HG03432 (cell line): ENCODE results near the gene PTGFRN.
"Not testable (repeated sequence)": the region's sequence is repeated elsewhere in the genome, so short reads cannot be mapped to it uniquely, and the experiment has no call there.

Experiments used
- ATAC-seq: cut with Tn5 transposase; IDR thresholded peaks from one replicate; pipeline ENCODE4 v1.9.1; 2021; ENCODE audit warnings: mild to moderate bottlenecking, moderate library complexity; ENCODE audit not compliant: unreplicated experiment

Gene PTGFRN

DNA sequence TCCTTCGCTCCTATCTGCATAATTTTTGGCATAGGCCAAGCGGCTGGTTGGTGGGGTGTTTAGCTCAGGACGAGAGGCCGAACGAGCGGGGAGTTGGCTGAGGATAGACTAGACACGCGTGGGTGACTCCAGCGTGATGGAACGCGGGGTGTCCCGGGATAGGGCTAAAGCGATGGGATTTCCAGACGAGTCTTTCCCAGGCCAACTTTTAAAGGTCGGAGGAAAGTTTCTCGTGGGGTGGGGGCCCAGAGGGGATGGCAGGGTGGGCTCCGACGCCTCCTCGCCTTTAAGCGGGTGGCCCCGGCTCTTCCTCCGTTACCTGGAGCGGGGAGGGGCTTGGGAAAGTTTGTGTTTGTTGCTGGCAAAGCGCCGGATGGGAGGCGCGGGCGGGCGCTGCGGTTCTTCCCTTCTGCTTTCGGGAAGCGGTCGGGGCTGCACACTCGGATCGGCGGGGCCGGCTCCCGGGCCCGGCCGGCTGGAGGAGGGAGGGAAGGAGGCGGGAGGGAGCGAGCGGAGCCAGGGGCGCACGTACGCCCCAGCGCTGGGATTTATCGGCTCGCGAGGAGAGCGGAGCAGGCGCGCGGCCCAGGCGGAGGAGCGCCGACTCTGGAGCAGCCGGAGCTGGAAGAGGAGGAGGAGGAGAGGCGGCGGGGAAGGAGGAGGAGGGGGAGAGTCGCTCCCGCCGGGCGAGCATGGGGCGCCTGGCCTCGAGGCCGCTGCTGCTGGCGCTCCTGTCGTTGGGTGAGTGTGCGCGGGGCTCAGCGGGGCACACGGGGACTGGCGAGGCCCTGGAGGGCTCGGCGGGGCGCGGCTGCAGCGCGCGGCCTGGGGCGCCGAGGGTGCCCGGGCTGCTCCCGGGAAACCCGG lies at the start of gene PTGFRN:
PTGFRN (plus strand) TSS at position 405 of the 867 bp plus-strand sequence; CDS start at position 693, 288 bp downstream.
- ATAC-seq = no peak

DNA sequence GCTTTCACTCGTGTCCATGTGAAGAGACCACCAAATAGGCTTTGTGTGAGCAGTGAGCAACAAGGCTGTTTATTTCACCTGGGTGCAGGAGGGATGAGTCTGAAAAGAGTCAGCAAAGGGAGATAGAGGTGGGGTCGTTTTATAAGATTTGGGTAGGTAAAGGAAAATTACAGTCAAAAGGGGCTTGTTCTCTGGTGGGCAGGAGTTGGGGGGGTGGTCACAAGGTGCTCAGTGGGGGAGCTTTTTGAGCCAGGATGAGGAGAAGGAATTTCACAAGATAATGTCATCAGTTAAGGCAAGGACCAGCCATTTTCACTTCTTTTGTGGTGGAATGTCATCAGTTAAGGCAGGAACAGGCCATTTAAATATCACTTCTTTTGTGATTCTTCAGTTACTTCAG lies 49.5 kb upstream of the PTGFRN start:
- ATAC-seq = not testable (repeated sequence)

DNA sequence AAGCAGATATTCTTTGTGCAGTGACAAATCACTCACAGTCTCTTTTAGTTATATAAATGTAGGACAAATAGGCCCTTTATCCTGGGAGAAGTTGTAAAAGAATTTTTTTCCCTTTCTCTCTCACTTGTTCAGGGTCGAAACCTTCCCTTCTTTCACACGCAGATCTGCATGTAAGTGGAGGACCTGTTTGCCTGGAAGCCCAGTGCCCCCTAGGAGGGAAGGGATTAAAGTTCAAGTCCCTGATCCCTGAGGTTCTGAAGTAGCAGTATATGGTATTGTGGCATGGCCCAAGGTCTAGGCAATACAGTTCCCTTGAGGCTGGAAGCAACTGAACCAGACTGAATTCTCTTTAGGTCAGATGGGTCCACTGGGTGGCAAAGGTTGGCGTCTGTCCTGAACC lies 48.6 kb upstream of the PTGFRN start:
- ATAC-seq = no peak

DNA sequence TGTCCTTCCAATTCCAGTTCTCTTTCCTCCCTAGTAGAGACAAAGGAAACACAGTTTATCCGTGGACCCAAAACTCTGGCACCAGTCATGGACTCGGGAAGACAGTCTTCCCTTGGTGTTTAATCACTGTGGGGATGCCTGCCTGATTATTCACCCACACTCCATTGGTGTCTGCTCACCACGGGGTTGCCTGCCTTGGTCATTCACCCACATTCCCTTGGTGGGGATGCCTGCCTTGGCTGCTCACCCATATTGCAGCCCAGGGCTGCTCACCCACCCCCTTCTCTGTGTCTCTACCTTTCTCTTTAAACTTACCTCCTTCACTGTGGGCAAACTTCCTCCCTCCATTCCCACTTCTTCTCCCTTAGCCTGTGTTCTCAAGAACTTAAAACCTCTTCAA lies 46.7 kb upstream of the PTGFRN start:
- ATAC-seq = not testable (repeated sequence)

DNA sequence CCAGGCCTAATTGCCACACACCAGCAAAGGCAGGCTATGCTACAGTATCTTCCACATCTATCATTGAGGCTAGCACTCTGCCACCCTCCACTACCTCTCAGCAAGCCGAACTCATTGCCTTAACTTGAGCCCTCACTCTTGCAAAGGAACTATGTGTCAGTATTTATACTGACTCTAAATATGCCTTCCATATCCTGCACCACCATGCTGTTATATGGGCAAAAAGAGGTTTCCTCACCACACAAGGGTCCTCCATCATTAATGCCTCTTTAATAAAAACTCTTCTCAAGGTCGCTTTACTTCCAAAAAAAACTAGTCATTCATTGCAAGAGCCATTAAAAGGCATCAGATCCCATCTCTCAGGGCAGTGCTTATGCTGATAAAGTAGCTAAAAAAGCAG lies 43.2 kb upstream of the PTGFRN start:
- not testable (repeated sequence) for ATAC-seq

DNA sequence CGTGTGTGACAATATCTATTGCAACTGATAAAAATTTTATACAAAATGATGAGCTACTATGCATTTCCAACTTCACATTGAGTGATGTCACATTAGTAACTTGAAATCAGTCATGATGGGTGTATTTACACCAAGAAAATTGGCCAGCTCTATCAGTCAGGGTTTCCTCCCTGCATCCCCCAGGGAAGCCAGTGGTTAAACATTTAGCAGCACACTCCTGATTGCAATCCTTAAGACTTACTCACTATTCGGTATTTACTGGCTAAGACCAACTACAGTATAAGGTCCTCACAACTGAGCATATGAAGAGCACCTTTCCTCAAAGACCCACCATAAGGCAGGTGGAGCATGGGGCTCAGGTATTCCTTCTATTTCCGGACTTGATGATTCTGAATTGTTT lies 41.3 kb upstream of the PTGFRN start:
- ATAC-seq = no peak

DNA sequence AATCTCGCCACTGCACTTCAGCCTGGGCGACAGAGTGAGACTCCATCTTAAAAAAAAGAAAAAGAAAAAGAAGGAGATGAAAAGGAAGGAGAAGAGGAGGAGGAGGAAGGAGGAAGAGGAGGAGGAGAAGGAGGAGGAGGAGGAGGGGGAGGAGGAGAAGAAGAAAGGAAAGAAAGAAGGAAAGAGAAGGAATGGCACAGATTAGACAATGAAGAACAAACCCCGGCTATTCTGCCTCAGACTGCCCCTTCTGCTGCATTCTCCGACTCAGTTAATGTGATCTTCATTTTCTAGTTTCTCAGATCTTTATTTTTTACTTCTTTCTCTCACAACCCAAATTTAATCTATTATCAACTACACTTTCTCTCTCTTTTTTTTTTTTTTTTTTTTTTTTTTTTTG lies 40.1 kb upstream of the PTGFRN start:
- no peak for ATAC-seq

DNA sequence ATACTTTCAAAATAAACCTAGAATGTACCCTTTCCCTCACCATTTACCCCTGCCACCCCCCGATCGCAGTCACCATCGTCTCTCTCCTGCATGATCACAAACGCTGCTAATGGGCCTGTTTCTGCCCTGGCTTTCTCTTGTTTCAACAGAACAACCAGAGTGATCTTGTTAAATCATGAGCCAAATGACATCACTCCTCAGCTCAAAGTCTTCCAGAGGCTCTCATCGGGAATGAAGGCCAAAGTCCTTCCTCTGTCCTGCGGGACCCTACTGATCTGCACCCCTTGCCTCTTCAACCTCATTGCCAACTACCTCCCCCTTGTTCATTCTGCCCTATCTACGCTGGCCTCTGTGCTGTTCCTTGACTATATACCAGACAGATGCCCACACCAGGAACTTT lies 39.4 kb upstream of the PTGFRN start:
- no peak for ATAC-seq

DNA sequence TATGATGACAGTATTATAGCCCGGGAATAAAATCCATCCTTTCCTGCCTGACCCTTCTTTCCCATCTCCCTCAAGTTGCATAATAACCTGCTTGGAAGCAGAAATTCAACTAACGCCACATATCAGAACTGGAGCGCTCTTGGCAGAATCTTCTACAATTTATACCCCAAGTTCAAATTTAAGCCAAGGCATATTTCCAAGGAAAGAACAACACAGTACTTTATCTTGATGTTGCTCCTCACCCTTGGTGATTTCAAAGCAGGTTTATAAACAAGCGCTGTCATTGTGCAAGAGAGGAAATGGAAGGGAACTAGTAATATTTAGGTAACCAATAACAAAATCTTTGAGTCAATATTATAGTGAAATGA lies 38.0 kb upstream of the PTGFRN start:
- no peak for ATAC-seq

DNA sequence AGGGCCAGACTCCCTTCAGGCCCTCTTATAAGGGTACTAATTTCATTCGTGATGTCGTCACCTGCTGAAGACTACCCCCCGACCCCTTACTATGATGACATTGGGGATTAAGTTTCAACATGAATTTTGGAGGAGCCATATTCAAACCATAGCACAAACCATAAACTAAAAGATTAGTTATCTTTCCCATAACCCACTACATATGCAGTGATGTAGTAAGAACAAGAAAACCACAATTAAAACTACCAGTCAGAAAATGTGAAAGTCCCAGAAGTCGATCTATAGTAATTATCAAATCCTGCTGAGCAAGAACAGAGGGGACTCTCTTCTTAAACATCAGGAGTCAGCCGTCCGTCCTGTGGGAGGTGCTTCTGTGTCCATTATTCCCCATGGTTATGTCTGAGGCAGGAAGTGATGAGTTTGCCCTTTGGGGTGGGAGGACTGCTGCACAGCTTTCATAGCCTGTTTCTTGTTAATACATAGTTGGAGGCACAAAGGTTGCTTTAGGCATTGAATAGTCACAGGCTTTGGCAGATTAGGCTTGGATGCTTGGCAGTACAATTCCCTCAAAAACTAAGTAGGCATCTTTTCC lies 35.9 kb upstream of the PTGFRN start:
- ATAC-seq = no peak

DNA sequence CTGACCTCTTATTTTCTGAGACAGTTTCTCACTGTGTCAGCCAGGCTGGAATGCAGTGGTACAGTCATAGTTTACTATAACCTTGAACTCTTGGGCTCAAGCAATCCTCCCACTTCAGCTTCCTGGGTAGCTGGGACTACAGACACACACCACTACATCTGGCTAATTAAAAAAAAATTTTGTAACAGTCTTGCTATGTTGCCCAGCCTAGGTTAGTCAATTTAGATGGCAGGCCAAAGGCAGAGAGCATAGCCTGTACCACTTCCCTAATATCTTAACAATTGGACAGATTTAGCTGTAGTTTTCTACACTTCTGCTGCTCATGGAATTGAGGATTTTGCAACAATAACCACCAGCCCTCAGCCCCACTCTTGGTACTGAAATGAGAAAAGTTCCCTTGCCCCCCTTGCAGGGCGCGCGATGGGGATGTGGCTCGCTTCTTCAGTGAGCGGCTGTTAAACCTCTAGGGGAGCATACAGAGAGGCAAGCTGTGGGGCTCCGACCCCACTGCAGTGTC lies 34.9 kb upstream of the PTGFRN start:
- no peak for ATAC-seq

DNA sequence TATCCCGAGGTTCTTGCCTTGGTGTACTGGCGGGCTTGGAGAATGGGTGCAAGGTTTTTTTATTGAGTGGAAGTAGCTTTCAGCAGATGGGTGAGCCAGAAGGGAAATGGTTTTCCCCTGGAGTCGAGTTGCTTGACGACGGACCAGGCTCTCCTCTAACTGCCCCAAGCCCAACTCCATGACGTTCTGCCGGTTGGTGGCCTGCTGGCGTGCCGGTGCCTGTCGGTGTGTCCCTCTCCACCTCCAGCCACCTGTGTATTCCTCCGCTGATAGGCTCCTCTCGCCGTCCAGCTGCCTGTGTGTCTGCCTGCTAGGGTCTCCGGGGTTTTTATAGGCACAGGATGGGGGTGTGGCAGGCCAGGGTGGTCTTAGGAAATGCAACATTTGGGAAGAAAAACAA lies 34.3 kb upstream of the PTGFRN start:
- ATAC-seq = no peak

DNA sequence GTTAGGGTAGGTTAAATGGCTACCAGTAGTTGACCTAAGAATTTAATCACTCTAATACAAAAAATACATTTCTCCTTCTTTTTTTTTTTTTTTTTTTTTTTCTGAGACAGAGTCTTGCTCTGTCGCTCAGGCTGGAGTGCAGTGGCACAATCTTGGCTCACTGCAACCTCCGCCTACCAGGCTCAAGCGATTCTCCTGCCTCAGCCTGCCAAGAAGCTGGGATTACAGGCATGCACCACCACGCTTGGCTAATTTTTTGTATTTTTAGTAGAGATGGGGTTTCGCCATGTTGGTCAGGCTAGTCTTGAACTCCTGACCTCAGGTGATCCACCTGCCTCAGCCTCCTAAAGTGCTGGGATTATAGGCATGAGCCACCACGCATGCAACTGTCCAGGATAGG lies 33.8 kb upstream of the PTGFRN start:
- ATAC-seq = not testable (repeated sequence)

DNA sequence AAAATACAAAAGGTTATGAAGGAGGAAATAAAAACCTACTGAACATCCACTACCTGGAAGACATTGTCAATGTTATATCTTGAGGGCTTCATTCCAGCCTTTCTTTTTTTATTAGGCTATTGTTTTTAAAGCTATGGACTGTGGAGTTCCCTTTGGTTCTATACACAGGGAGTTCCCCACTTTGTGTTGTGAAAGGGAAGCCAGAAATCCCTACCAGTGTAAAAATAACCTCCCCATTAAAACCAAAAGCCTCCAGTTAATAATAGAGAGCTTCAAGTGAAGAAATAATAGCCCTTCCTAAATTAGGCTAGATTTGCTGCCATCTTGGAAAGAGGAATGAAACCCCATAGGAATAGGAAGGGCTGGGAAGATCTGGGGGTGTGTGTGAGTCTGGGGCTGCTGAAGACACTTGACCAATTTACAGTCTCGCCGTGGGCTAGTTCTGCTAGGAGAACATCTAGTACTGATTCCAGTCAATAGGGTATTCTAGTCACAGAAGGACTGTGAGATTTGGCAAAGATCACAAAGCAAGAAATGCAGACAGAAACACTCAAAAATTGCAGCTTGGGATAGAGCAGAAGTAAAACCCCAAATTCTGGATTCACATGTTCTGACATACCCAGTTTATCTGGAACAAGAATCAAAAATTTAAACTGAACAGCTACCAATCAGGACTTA lies 32.4 kb upstream of the PTGFRN start:
- ATAC-seq = no peak

DNA sequence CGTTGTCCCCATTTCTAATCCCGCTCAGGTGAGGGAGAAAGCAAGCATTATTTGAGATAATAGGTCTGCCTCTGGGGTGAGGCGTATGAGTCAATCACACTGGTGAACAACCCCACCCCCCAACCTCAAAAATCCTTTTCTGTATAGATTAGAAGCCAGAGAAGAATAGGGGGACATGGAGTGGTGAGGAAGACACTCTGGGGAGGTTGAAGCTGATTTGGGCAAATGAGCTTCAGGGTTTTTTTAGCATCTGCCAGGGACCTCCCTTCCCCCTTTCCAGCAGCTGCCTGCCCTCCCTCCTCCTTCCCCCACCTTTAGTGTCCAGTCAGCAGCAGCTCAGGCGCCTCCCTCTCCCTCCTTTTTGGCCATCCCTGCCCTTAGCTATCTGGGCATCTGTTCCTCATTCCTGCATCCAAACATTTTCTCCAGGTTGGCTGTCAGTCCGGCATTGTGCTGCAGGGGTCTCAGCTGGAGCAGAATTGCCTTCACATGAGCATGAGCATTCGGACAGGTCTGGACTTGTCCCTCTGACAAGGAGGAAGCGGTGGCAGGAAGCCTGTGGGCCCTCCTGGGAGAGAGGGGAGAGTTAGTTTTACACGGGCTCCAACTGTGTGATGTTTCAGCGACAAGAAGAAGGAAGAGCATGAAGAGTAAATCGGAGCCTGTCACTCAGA lies 30.8 kb upstream of the PTGFRN start:
- peak; percentile 66 for ATAC-seq

DNA sequence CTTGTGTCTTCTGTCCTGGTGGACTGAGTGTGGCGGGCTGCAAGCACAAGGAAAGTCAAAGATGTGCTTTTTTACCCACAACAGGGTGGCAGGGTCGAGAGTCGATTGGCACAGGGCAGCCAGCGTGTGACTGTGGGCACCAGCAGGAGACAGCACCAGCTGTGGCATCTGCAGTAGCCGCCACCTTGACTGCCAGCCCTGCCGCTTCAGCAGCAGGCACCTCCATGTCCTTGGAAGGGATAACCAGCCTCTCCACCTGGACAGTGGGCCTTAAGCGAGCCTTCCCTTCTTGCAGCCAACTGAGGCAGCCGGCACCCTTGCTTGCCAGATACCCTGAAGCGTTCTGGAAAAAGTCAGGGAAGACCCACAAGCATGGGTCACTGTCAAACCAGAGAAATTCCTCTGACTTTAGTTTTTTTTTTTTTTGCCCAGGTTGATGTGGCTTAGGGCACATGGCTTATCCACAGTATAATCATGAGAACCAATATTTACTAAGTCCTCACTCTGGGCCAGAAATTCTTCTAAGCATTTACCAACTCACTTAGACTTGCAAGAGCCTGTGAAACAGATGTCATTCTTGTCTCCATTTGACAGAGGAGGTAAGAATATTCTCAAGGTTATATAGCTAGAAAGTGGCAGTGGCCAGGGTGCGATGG lies 30.1 kb upstream of the PTGFRN start:
- no peak for ATAC-seq

DNA sequence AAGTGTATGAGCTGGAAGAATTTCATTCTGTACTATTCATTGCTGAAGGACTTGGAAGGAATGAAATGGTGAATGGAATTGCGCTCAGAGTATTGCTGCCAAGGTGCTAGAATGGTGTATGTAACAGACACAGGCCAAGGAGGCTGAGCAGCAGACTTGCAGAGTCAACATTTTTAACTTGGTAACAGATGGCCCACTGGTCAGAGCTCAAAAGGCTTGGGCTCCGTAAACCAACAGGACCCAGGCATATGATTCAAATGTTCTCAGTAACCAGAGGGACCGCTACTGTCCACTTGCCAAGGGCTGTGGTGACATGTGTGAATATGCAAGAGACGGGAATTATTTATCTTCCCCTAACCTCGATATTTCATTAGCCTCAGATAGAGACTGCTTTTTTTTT lies 28.8 kb upstream of the PTGFRN start:
- no peak for ATAC-seq

DNA sequence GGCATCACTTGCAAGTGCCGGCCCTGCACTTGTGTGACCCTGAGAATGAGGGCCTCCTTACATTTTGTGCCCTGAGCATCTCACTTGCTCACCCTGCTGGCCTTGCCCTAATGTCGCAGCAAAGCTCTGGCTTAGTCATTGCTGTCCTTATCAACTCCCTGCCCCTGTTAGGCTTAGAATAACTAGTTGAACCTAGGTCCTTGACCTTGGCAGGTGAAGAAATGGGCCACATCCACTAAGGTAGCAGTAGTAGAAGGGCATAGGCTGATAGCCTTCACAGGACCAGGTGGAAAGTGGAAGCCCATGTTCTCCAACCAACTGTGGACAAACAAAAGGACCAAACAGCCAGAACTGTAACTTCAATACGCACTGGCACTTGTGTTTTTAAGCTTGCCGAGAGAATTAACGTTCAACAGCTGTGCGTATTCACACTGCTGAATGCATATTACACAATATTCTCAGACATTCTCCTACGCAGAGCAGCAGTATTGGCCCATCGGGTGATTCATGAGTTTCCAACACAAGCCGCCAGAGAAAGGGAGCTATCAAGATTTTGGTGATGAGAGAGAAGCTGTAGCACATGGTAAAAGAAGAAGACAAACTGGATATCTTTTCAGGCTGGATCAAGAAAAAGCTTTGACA lies 27.7 kb upstream of the PTGFRN start:
- ATAC-seq = peak; percentile 41

DNA sequence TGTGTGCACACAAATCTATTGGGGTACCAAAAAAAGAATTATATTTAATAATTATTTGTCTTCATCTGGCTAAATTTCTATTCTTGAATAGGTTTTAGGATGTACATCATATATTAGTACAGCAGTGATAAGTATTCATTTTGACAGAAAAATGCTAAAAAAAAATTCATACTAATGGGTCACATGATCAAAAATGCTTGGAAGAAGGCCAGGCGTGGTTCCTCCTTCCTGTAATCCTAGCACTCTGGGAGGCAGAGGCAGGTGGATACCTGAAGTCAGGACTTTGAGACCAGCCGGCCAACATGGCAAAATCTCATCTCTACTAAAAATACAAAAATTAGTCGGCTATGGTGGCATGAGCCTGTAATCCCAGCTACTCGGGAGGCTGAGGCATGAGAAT lies 26.9 kb upstream of the PTGFRN start:
- no peak for ATAC-seq

DNA sequence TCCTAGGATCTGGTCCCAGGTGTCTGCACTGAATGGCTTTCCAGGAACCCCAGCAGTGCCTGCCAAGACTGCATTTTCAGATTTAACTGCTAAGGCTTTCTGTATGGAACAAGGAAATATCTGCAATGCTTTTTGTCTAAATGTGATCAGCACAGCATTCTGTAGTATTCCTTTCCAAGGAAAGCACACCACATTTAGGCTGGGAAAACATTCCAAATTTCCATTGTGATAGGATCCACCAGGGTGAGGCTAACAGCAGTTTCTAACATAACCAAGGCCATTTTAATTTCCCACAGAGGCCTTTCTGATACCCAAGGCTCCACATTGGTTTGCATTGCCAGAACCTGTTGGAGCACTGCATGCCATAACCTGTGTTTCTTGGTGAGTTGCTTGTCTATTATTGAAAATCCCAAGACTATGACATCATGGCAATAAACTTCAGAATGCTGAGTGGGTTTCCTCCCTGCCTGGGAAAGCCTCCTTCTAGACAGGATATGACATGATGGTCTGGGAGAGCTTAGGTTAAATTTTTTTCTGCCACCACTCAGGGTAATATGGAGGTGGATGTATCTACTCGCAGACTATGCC lies 23.3 kb upstream of the PTGFRN start:
- no peak for ATAC-seq
